VCaP (cell line): Measurements from ENCODE around the gene VAT1L.
A peak's percentile ranks its signal among the peaks of the same experiment; 100 is the strongest.

Source experiments
- H3K27ac ChIP-seq: fragments of 450-650 bp; 2 replicates; pipeline ENCODE4 v1.5.1; 2017
- CTCF ChIP-seq: fragments of 450-650 bp; conservative IDR thresholded peaks from 2 replicates; pipeline ENCODE4 v1.5.1; 2017; ENCODE audit warnings: mild to moderate bottlenecking, moderate library complexity

The VAT1L gene

GRCh38 chr16:77859493-77860232 lies 71.3 kb downstream of the VAT1L start:
- no peak for TF ChIP-seq CTCF
- no peak overlapping the region for H3K27ac ChIP-seq

DNA sequence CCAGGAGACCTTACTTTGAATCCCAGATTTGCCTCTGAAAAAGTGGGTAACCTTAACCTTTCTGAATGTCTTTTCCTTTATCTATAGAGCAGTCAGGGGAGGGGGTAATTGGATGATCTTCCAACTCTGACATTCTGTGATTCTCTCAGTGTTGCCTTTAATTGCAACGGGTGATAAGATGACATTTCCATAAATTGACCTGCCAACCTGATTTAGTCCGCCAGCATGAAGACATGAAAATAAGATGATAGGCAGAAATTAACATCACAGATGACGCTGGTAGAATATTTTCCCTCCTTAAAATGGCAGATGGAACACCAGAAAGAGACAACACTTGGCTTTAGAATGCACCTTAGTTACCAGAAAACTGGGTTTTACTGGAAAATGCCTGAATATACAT lies 72.6 kb downstream of the VAT1L start:
- H3K27ac ChIP-seq = no peak overlapping the region
- TF ChIP-seq CTCF = no peak

GRCh38 chr16:77863250-77863649 lies 74.9 kb downstream of the VAT1L start:
- no peak for TF ChIP-seq CTCF
- H3K27ac ChIP-seq = no peak overlapping the region

- no peak overlapping the region for H3K27ac ChIP-seq
- TF ChIP-seq CTCF = no peak
These were observed 78.4 kb downstream of the VAT1L start for GRCh38 chr16:77866752-77867151.

GRCh38 chr16:77868052-77868451 lies 79.7 kb downstream of the VAT1L start:
- no peak overlapping the region for H3K27ac ChIP-seq
- no peak for TF ChIP-seq CTCF

DNA sequence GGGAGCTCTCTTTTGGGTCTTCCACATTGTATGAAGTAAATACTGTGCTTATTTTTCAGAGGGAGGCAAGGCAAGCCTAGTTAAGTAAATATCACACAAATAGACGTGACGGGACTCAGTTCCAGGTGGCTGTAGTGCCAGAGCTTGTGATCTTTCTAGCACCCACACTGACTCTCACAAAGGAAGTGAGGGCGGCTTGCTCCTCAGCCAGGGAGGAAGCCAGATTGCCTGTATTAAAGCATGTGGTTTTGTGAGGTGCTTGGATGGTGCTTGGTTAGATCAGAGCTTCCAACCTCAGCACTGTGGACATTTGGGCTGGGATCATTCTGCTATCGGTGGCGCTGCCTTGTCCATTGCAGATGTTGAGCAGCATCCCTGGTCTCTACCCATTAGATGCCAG lies 80.1 kb downstream of the VAT1L start:
- no peak for TF ChIP-seq CTCF
- H3K27ac ChIP-seq = no peak overlapping the region

- no peak for TF ChIP-seq CTCF
- peak overlapping the region; percentile 63 for H3K27ac ChIP-seq
These were observed 81.8 kb downstream of the VAT1L start for GRCh38 chr16:77869997-77870813.
